NCI-H146 treated with DMSO at 0.1 percent for 48 hours (cell line): ENCODE results near the gene VTI1A.

Experiments
- DNase-seq: peaks from one replicate; lab custom pipeline; 2025; ENCODE audit not compliant: unreplicated experiment; lab: John Stamatoyannopoulos, UW

The VTI1A gene

GRCh38 chr10:112801004-112801403 lies 354.0 kb downstream of the VTI1A start:
- DNase-seq: no peak

- no peak for DNase-seq
Observed at GRCh38 chr10:112801748-112802147, 354.7 kb downstream of the VTI1A start.

GRCh38 chr10:112802411-112803022 lies 355.5 kb downstream of the VTI1A start:
- DNase-seq: no peak

GRCh38 chr10:112803961-112804401 lies 357.0 kb downstream of the VTI1A start:
- no peak for DNase-seq

GRCh38 chr10:112805254-112805590 lies 358.2 kb downstream of the VTI1A start:
- no peak for DNase-seq

GRCh38 chr10:112805701-112806100 lies 358.7 kb downstream of the VTI1A start:
- DNase-seq: no peak

GRCh38 chr10:112807013-112807412 lies 360.0 kb downstream of the VTI1A start:
- no peak for DNase-seq

- DNase-seq: no peak
Observed at GRCh38 chr10:112809736-112810135, 362.7 kb downstream of the VTI1A start.

- no peak for DNase-seq
Observed at GRCh38 chr10:112810711-112811151, 363.7 kb downstream of the VTI1A start.

- no peak for DNase-seq
Observed at GRCh38 chr10:112811741-112812551, 364.9 kb downstream of the VTI1A start.

- DNase-seq: no peak
Observed at GRCh38 chr10:112812586-112812985, 365.6 kb downstream of the VTI1A start.

- DNase-seq: no peak
Observed at GRCh38 chr10:112813866-112814591, 367.0 kb downstream of the VTI1A start.

- DNase-seq: no peak
Observed at GRCh38 chr10:112815269-112816032, 368.4 kb downstream of the VTI1A start.

GRCh38 chr10:112816033-112816430 lies 369.0 kb downstream of the VTI1A start:
- no peak for DNase-seq

- DNase-seq: no peak
Observed at GRCh38 chr10:112816891-112817290, 369.9 kb downstream of the VTI1A start.

- no peak for DNase-seq
Observed at GRCh38 chr10:112817981-112818777, 371.2 kb downstream of the VTI1A start.

- DNase-seq: no peak
Observed at GRCh38 chr10:112819231-112819630, 372.2 kb downstream of the VTI1A start.

GRCh38 chr10:112820320-112820719 lies 373.3 kb downstream of the VTI1A start:
- DNase-seq: no peak

- no peak for DNase-seq
Observed at GRCh38 chr10:112821038-112821437, 374.0 kb downstream of the VTI1A start.

- no peak for DNase-seq
Observed at GRCh38 chr10:112821663-112822062, 374.6 kb downstream of the VTI1A start.
